Stimulated activated effector memory CD8-positive, alpha-beta T cell treated with anti-CD3 and anti-CD28 coated beads, Interleukin-12 subunit alpha, Interleukin-12 subunit beta, amount 100 ng/mL, for 72 hours (primary cell): ENCODE measurements around the gene NTSR1.

ENCODE experiments used
- ATAC-seq: fragments of 150-1000 bp; cut with Tn5 transposase; 2 replicates; pipeline ENCODE4 v1.10.0; 2021
- DNase-seq, 2 donors: peaks; one replicate each; pipeline ENCODE4 v3.0.0; 2021 to 2022; ENCODE audit warnings: low spot score in 2 of 2
- H3K27ac Mint-ChIP-seq: one replicate; pipeline ENCODE4 v1.8.0; 2022; ENCODE audit warnings: mild to moderate bottlenecking, mixed read lengths
- H3K36me3 Mint-ChIP-seq: one replicate; pipeline ENCODE4 v1.8.0; 2022; ENCODE audit warnings: mild to moderate bottlenecking, mixed read lengths
- H3K4me1 Mint-ChIP-seq: one replicate; pipeline ENCODE4 v1.8.0; 2022; ENCODE audit warnings: mixed read lengths
- H3K4me3 Mint-ChIP-seq: one replicate; pipeline ENCODE4 v1.8.0; 2022; ENCODE audit warnings: mild to moderate bottlenecking, mixed read lengths
- H3K9me3 Mint-ChIP-seq: one replicate; pipeline ENCODE4 v1.8.0; 2022; ENCODE audit warnings: mixed read lengths

The NTSR1 gene

DNA sequence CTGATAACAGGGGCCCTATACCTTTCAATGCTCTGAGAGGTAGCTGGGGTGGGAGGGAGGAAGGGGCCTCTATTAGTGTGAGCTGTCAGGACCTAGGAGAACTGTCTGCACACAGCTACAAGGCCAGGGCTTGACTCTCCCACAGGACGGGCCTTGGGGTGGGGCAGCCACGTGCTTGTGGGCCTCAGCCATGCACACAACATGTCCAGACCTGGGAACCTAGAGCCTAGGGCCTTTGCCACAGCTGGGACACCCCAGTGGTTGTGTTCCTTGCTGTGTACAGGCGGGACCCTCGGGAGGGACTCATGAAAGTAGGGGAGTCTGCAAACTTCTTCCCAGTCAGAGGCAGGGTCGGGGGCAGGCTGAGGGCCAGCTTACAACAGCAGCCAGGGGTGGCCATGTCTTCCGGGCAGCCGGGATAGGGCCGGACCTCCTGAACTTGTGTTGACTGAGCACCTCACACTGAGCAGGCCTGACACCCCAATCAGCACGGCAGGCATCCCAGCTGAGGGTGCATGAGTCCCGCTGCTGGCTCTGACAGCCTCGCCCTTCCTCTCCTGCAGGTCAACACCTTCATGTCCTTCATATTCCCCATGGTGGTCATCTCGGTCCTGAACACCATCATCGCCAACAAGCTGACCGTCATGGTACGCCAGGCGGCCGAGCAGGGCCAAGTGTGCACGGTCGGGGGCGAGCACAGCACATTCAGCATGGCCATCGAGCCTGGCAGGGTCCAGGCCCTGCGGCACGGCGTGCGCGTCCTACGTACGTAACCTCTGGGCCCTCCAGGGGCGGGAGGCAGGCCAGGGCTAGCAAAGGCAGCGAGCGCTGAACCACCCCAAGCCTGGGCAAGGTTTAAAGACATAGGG lies 45.7 kb downstream of the NTSR1 start:
- H3K36me3 Mint-ChIP-seq, result no peaks in the 10 kb centered on the region
- peaks cover 11% of the 10 kb centered on the region for H3K4me1 Mint-ChIP-seq
- ATAC-seq, result no peak
- DNase-seq, result no peak
- H3K4me3 Mint-ChIP-seq, result no peak overlapping the region
- H3K9me3 Mint-ChIP-seq, result no peaks in the 10 kb centered on the region
- no peak overlapping the region for H3K27ac Mint-ChIP-seq

DNA sequence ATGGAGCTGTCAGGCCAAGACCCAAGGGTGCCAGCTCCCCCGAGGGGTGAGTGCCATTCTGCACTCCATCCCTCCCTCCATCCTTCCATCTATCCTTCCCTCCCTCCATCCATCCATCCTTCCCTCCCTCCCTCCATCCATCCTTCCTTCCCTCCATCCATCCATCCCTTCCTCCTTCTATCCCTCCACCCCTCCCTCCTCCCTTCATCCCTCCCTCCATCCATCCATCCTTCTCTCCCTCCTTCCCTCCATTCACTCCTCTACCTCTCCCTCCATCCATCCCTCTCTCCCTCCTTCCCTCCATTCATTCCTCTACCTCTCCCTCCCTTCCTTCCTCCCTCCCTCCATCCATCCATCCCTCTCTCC lies 46.3 kb downstream of the NTSR1 start:
- DNase-seq, result no peak
- H3K4me1 Mint-ChIP-seq, result peaks cover 9% of the 10 kb centered on the region
- no peaks in the 10 kb centered on the region for H3K36me3 Mint-ChIP-seq
- no peak for ATAC-seq
- no peak overlapping the region for H3K4me3 Mint-ChIP-seq
- H3K27ac Mint-ChIP-seq, result no peak overlapping the region
- H3K9me3 Mint-ChIP-seq, result no peaks in the 10 kb centered on the region

- ATAC-seq (no peak), DNase-seq (no peak)
- H3K4me1 Mint-ChIP-seq, result peaks cover 6% of the 10 kb centered on the region
- H3K27ac Mint-ChIP-seq, result peak overlapping the region; percentile 59
- H3K9me3 Mint-ChIP-seq, result no peaks in the 10 kb centered on the region
- no peak overlapping the region for H3K4me3 Mint-ChIP-seq
- H3K36me3 Mint-ChIP-seq, result no peaks in the 10 kb centered on the region
Measured at GRCh38 chr20:62755817-62756724, 47.4 kb downstream of the NTSR1 start.

DNA sequence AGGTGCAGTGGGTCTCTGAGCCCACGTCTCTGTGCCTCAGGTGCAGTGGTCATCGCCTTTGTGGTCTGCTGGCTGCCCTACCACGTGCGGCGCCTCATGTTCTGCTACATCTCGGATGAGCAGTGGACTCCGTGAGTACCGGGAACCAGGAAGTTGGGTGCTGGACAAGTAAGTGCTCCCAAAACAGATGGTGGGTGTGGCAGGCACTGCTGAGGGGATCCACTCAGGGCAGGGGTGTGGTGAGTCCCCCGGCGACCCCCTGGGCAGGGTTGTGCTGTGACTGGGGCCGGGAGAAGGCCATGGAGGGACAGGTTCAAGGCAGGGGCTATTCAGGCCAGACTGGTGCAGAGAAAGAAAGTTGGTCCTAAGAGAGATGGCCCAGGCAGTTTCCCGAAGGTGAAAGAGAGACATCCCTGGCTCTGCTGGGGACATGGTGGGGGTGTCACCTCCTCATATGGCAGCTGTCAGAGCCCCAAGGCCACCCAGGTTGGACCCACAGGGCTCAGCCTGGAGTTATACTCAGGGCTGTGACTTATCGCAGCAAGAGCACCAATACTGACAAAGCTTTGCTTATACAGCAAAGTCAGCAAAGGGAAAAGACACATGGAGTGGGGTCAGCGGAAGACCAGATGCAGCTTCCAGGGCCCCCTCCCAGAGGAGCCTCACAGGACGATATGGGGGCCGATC lies 49.7 kb downstream of the NTSR1 start:
- Mint-ChIP-seq H3K4me3 (no peak overlapping the region), H3K36me3 (no peaks in the 10 kb centered on the region), H3K27ac (no peak overlapping the region), H3K4me1 (peaks cover 6% of the 10 kb centered on the region), H3K9me3 (no peaks in the 10 kb centered on the region)
- no peak for DNase-seq
- ATAC-seq, result no peak

GRCh38 chr20:62759981-62760431 lies 51.4 kb downstream of the NTSR1 start:
- no peak overlapping the region for H3K27ac Mint-ChIP-seq
- H3K4me1 Mint-ChIP-seq, result peaks cover 6% of the 10 kb centered on the region
- no peak overlapping the region for H3K4me3 Mint-ChIP-seq
- no peaks in the 10 kb centered on the region for H3K9me3 Mint-ChIP-seq
- H3K36me3 Mint-ChIP-seq, result no peaks in the 10 kb centered on the region
- DNase-seq, result no peak
- no peak for ATAC-seq

DNA sequence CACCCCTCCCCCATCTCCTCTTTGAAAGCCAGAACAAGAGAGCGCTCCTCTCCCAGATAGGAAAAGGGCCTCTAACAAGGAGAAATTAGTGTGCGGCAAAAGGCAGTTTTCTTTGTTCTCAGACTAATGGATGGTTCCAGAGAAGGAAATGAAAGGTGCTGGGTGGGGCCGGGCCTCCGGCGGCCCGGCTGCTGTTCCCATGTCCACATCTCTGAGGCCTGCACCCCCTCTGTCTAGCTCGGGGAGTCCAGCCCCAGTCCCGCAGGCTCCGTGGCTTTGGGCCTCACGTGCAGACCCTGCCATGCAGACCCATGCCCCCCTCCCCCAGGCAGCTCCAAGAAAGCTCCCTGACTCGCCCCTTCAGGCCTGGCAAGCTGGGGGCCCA lies 51.8 kb downstream of the NTSR1 start:
- Mint-ChIP-seq H3K9me3 (no peaks in the 10 kb centered on the region), H3K4me3 (no peak overlapping the region), H3K36me3 (no peaks in the 10 kb centered on the region), H3K27ac (no peak overlapping the region), H3K4me1 (peaks cover 6% of the 10 kb centered on the region)
- DNase-seq (no peak), ATAC-seq (no peak)

GRCh38 chr20:62760856-62761758 lies 52.5 kb downstream of the NTSR1 start:
- ATAC-seq (no peak), DNase-seq (no peak)
- no peak overlapping the region for H3K27ac Mint-ChIP-seq

DNA sequence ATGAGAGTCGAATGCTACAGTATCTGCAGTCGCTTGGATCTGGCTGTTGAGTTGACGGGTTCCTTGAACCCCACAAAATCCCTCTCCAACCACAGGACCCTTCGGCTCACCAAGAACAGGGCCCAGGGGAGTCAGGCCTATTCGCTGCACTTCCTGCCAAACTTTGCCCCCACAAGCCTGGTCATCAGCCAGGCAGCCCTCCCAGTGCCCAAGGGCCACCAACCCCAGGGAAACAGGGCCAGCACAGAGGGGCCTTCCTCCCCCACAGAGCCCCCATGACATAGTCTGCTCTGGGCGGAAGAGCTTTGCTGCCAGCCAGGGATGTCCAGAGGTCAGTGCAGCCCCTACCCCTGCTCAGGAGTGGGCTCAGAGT lies 53.1 kb downstream of the NTSR1 start:
- H3K4me3 Mint-ChIP-seq, result no peak overlapping the region
- DNase-seq (no peak), ATAC-seq (no peak)
- H3K9me3 Mint-ChIP-seq, result no peaks in the 10 kb centered on the region
- H3K27ac Mint-ChIP-seq, result no peak overlapping the region
- peaks cover under 1% of the 10 kb centered on the region for H3K4me1 Mint-ChIP-seq
- H3K36me3 Mint-ChIP-seq, result no peaks in the 10 kb centered on the region

More at GRCh38 chr20:62760856-62761758, 52.5 kb downstream of the NTSR1 start:
- no peaks in the 10 kb centered on the region for H3K36me3 Mint-ChIP-seq
- H3K4me3 Mint-ChIP-seq, result no peak overlapping the region
- peaks cover 3% of the 10 kb centered on the region for H3K4me1 Mint-ChIP-seq
- H3K9me3 Mint-ChIP-seq, result no peaks in the 10 kb centered on the region

DNA sequence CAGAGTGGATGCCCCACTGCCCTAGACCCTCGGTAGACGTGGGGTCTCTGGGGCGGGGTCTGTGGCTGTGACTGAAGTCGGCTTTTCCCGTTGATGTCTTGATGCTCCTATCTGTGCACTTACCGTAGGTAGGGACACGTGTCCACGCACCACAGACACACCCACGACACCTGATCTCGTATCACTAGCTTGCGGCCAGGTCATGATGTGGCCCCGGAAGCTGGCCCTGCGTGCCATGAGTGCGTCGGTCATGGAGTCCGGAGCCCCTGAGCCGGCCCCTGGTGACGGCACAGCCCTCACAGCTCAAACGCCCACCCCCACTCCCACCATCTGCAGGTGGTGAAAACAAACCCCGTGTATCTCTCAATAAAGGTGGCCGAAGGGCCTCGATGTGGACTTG lies 53.7 kb downstream of the NTSR1 start:
- H3K4me1 Mint-ChIP-seq, result peaks cover 7% of the 10 kb centered on the region

DNA sequence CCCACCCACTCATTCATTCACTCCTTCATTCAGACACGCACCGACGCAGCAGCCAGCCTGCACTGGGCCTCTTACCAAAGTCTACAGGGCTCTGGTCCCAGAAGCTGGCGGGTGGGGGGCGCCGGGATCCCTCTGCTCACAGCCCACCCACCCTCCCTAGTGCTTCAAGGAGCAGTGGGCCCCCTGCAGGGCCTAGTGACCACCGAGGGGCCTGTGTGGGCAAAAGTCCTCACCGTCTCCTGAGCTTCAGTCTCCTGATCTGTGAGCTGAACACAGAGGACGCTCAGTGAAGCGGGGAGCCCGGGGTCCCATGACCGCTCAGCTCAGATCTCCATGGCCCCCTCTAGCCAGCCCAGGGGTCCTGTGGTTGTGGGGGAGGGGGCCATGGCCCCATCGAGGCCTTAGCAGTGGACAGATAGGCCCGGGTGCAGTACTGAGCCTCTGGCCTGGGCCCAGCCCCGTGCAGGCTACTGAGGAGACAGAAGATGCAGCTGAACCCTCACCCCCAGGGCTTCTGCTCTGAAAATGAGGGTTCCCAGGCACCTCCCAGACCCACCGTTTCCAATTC lies 54.2 kb downstream of the NTSR1 start:
- ATAC-seq (no peak), DNase-seq (no peak)
- Mint-ChIP-seq H3K9me3 (no peaks in the 10 kb centered on the region), H3K4me3 (no peak overlapping the region), H3K4me1 (peaks cover 8% of the 10 kb centered on the region), H3K36me3 (no peaks in the 10 kb centered on the region), H3K27ac (no peak overlapping the region)

More for the DNA sequence above, 53.7 kb downstream of the NTSR1 start:
- no peak overlapping the region for H3K4me3 Mint-ChIP-seq
- no peak overlapping the region for H3K27ac Mint-ChIP-seq
- DNase-seq (no peak), ATAC-seq (no peak)
- H3K36me3 Mint-ChIP-seq, result no peaks in the 10 kb centered on the region
- no peaks in the 10 kb centered on the region for H3K9me3 Mint-ChIP-seq

GRCh38 chr20:62763404-62763803 lies 54.8 kb downstream of the NTSR1 start:
- no peaks in the 10 kb centered on the region for H3K36me3 Mint-ChIP-seq

DNA sequence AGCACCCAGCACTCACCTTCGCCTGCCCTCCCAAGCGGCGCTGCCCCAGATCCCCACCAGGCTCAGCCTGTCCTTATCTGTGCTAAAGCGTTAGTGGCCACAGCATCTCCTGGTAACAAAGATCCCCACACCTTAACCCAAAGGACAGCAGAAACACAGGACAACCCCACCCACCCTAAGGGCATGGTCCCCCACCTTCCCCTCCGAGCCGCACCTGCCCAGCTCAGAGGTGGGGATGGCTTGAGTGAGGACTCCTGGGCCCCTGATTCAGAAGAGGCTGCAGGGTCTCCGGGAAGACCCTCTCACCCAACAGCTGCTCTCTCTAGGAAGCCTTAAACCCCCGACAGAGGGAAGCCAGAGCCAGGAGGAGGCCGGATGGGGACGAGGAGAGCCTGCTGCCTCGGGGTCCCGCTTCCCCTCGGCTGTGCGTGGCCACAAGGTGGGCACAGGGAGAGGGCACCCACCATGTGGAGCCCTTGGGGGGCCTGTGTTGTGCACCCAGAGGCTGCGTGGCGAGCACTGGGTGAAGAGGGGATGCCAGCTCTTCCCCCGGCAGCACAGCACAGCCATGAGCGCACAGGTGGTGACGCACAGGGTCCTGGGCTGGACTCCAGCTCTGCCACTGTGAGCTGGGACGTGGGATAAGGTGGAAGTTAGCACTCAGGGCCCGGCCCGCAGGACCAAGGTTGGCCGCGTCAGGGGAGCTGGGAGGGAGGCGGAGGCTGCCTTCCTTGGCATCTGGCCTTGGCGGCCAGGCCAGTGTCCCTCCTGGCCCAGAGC lies 55.7 kb downstream of the NTSR1 start:
- no peak for DNase-seq

More at GRCh38 chr20:62763404-62763803, 54.8 kb downstream of the NTSR1 start:
- DNase-seq, result no peak
- no peak for ATAC-seq
- Mint-ChIP-seq H3K9me3 (no peaks in the 10 kb centered on the region), H3K4me3 (no peak overlapping the region), H3K27ac (no peak overlapping the region), H3K4me1 (peaks cover 8% of the 10 kb centered on the region)

GRCh38 chr20:62765021-62765420 lies 56.4 kb downstream of the NTSR1 start:
- Mint-ChIP-seq H3K36me3 (no peaks in the 10 kb centered on the region), H3K9me3 (no peaks in the 10 kb centered on the region), H3K27ac (no peak overlapping the region), H3K4me3 (no peak overlapping the region), H3K4me1 (peaks cover 8% of the 10 kb centered on the region)
- ATAC-seq (peak; percentile 16), DNase-seq (no peak)

More for the DNA sequence above, 55.7 kb downstream of the NTSR1 start:
- H3K4me1 Mint-ChIP-seq, result peaks cover 8% of the 10 kb centered on the region
- H3K36me3 Mint-ChIP-seq, result no peaks in the 10 kb centered on the region
- no peaks in the 10 kb centered on the region for H3K9me3 Mint-ChIP-seq
- no peak for ATAC-seq
- no peak overlapping the region for H3K4me3 Mint-ChIP-seq
- no peak overlapping the region for H3K27ac Mint-ChIP-seq
